HepG2 (cell line): ENCODE data around the gene NKPD1. TPM values are rescaled to one million over a fixed set of nuclear protein-coding genes. Genes with fewer than 3 reads are reported as not detected.

Source experiments
- ATAC-seq: fragments of 200-7000 bp; cut with Tn5 transposase; 3 replicates; pipeline ENCODE4 v1.9.1; 2020; ENCODE audit warnings: mild to moderate bottlenecking, moderate library complexity
- BruUV-seq: library from RNA; stranded (reverse); fragments of 400-500 nt; replicated peaks from 2 replicates; lab custom pipeline; 2021; lab: Mats Ljungman, UMichigan
- CTCF ChIA-PET: fragments of 300-600 bp; formaldehyde crosslinking; extraction: SDS; loops from one replicate; lab custom pipeline; 2021; ENCODE audit warnings: low total read pairs, inconsistent platforms, low intra/inter-chr PET ratio; lab: Yijun Ruan, JAX
- POLR2A ChIA-PET: fragments of 350-600 bp; sonication (Branson Sonifier 250); formaldehyde crosslinking; loops from one replicate; lab custom pipeline; 2020; ENCODE audit warnings: antibody characterized with exemption, inconsistent platforms; lab: Yijun Ruan, JAX
- DNase-seq: peaks from one replicate; pipeline ENCODE4 v3.0.0-alpha.2; 2015; ENCODE audit warnings: low spot score
- FAIRE-seq: peaks from 3 replicates; lab custom pipeline; 2011; peaks lifted over from hg19 to GRCh38; lab: Jason Lieb, UNC
- H2AFZ ChIP-seq: one replicate; pipeline ENCODE4 v1.6.1; 2011; ENCODE audit warnings: low read length, inconsistent platforms
- H3K27ac ChIP-seq: fragments of 300-600 bp; 3 replicates; pipeline ENCODE4 v1.8.0; 2011; ENCODE audit warnings: mixed run types, mild to moderate bottlenecking, mixed read lengths, low read length, inconsistent platforms; ENCODE audit not compliant: insufficient read depth; ENCODE audit errors: extremely low read length
- H3K27me3 ChIP-seq, 2 experiments: fragments of 200-600 bp in 1 of 2; 2 replicates in 1 of 2; 3 replicates in 1 of 2; pipeline versions ENCODE4 v1.6.0 to v1.8.0; 2011; ENCODE audit warnings: low read length in 2 of 2, mild to moderate bottlenecking in 2 of 2, moderate library complexity in 2 of 2, inconsistent platforms in 1 of 2; ENCODE audit not compliant: insufficient read depth in 2 of 2, control insufficient read depth in 1 of 2
- H3K36me3 ChIP-seq, 2 experiments: fragments of 200-600 bp in 1 of 2; replicated peaks in 1 of 2; 2 replicates in 1 of 2; 3 replicates in 1 of 2; pipeline versions ENCODE4 v1.5.1 to v1.8.0; 2011; ENCODE audit warnings: low read length in 2 of 2, inconsistent platforms in 1 of 2; ENCODE audit not compliant: insufficient read depth in 2 of 2, control insufficient read depth in 1 of 2
- H3K4me1 ChIP-seq: 2 replicates; pipeline ENCODE4 v1.5.1; 2012; ENCODE audit warnings: low read length, inconsistent platforms; ENCODE audit not compliant: insufficient read depth
- H3K4me2 ChIP-seq: 2 replicates; pipeline ENCODE4 v1.6.0; 2011; ENCODE audit warnings: low read depth, low read length, inconsistent platforms
- H3K4me3 ChIP-seq, 3 experiments: fragments of 200-600 bp in 1 of 3; sonication (generic), shearing (Covaris generic) in 1 of 3; replicated peaks in 1 of 3; 2 replicates each; pipeline ENCODE4 v1.5.1; 2011 to 2016; ENCODE audit warnings: low read length in 3 of 3, inconsistent platforms in 2 of 3, low read depth in 2 of 3, mild to moderate bottlenecking in 2 of 3, control low read depth in 1 of 3, mixed read lengths in 1 of 3; ENCODE audit not compliant: insufficient read depth in 1 of 3
- H3K79me2 ChIP-seq: one replicate; pipeline ENCODE4 v1.6.1; 2011; ENCODE audit warnings: low read length, inconsistent platforms; ENCODE audit not compliant: insufficient read depth
- H3K9ac ChIP-seq: 2 replicates; pipeline ENCODE4 v1.6.0; 2011; ENCODE audit warnings: mild to moderate bottlenecking, low read depth, low read length, inconsistent platforms; ENCODE audit not compliant: insufficient read depth
- H3K9me3 ChIP-seq: 2 replicates; pipeline ENCODE4 v1.5.1; 2012; ENCODE audit warnings: mild to moderate bottlenecking, low read length
- H4K20me1 ChIP-seq: 2 replicates; pipeline ENCODE4 v1.6.0; 2011; ENCODE audit warnings: inconsistent platforms, mild to moderate bottlenecking, low read length, moderate library complexity; ENCODE audit not compliant: insufficient read depth
- GTF2F1 ChIP-seq: fragments of 150-350 bp; IDR thresholded peaks from 2 replicates; pipeline ENCODE4 v1.6.1; 2014; ENCODE audit warnings: low read length
- LRRFIP1 ChIP-seq: sonication (generic); formaldehyde crosslinking; conservative IDR thresholded peaks from 2 replicates; pipeline ENCODE4 v1.4.0; 2020; ENCODE audit warnings: missing genetic modification reagents
- MAFF ChIP-seq: IDR thresholded peaks from 2 replicates; pipeline ENCODE4 v1.6.1; 2011; ENCODE audit warnings: low read depth, low read length, improper control_type of control experiment
- RNF219 ChIP-seq: sonication (generic); formaldehyde crosslinking; IDR thresholded peaks from 2 replicates; pipeline ENCODE4 v1.5.0; 2020; ENCODE audit warnings: mild to moderate bottlenecking, missing genetic modification reagents
- TOPORS ChIP-seq: sonication (generic); formaldehyde crosslinking; IDR thresholded peaks from 2 replicates; pipeline ENCODE4 v1.8.0; 2023; ENCODE audit warnings: mild to moderate bottlenecking, missing genetic modification reagents
- YY1 ChIP-seq: IDR thresholded peaks from 2 replicates; pipeline ENCODE4 v1.6.1; 2011; ENCODE audit warnings: low read length, low read depth, moderate library complexity, mild to moderate bottlenecking; ENCODE audit not compliant: insufficient read depth, insufficient replicate concordance
- ZBTB20 ChIP-seq: sonication (generic); formaldehyde crosslinking; IDR thresholded peaks from 2 replicates; pipeline ENCODE4 v1.8.1; 2023; ENCODE audit warnings: missing genetic modification reagents, low read depth, mild to moderate bottlenecking, borderline replicate concordance
- ZMYM3 ChIP-seq: sonication (generic); formaldehyde crosslinking; IDR thresholded peaks from 2 replicates; pipeline ENCODE4 v1.5.1; 2020; ENCODE audit warnings: mild to moderate bottlenecking, missing genetic modification reagents
- ZNF629 ChIP-seq: sonication (generic); formaldehyde crosslinking; conservative IDR thresholded peaks from 2 replicates; pipeline ENCODE4 v1.5.0; 2020; ENCODE audit warnings: missing genetic modification reagents
- whole genome bisulfite sequencing: methylation state at CpG from one replicate; pipeline ENCODE4 v1.1.6; 2017; ENCODE audit warnings: low lambda C conversion rate; 5-methylcytosine and 5-hydroxymethylcytosine counted together
- in situ Hi-C: cut with HindIII; loops from 2 replicates; pipeline ENCODE4 v1.10.0; 2017; ENCODE audit warnings: low pct_unique_long_range_greater_than_20kb; ENCODE audit not compliant: extremely low pct_ligation_motif_present
- intact Hi-C: fragments of 100-400 bp; cut with micrococcal nuclease; formaldehyde crosslinking; loops from one replicate; pipeline ENCODE4 v1.10.0; 2022; ENCODE audit not compliant: unreplicated experiment
- polyA plus RNA-seq, 8 experiments: library from polyadenylated mRNA; depleted of rRNA in 3 of 8; stranded (reverse) in 7 of 8; unstranded in 1 of 8; fragments of >200 nt; fragmentation: Illumina TruSeq in 4 of 8; extraction: Trizol in 4 of 8; gene quantifications; 2 replicates each; pipeline versions ENCODE4 v1.2.1 to v1.2.3, GENCODE V29; 2011 to 2016; ENCODE audit warnings: low read depth in 4 of 8, missing spikeins in 1 of 8, mixed read lengths in 1 of 8; ENCODE audit not compliant: insufficient read depth in 1 of 8
- total RNA-seq, 5 experiments: library from RNA; depleted of rRNA; stranded (reverse); fragments of >200 nt; fragmentation: Illumina TruSeq; extraction: Trizol; gene quantifications; 2 replicates each; pipeline ENCODE4 v1.2.3, GENCODE V29; 2016; ENCODE audit warnings: low read depth in 1 of 5
- TF ChIP-seq, protein P1 (sequence below): sonication (generic); formaldehyde crosslinking; IDR thresholded peaks from 2 replicates; pipeline ENCODE4 v1.5.1; 2020; ENCODE audit warnings: missing genetic modification reagents, mild to moderate bottlenecking, borderline replicate concordance
- TF ChIP-seq, protein P2 (sequence below): sonication (generic); formaldehyde crosslinking; IDR thresholded peaks from 2 replicates; pipeline ENCODE4 v1.8.1; 2023; ENCODE audit warnings: missing genetic modification reagents, inconsistent platforms, borderline replicate concordance
- TF ChIP-seq, protein P3 (sequence below): sonication (generic); formaldehyde crosslinking; IDR thresholded peaks from 2 replicates; pipeline ENCODE4 v1.4.0; 2020; ENCODE audit warnings: mild to moderate bottlenecking, missing genetic modification reagents

The NKPD1 gene
- total and polyA plus RNA-seq, 2 of the 13 experiments (the other 11 are each of a cell fraction or from before 2014, with no cell fraction given): 0.03 TPM; not detected in 1

DNA sequence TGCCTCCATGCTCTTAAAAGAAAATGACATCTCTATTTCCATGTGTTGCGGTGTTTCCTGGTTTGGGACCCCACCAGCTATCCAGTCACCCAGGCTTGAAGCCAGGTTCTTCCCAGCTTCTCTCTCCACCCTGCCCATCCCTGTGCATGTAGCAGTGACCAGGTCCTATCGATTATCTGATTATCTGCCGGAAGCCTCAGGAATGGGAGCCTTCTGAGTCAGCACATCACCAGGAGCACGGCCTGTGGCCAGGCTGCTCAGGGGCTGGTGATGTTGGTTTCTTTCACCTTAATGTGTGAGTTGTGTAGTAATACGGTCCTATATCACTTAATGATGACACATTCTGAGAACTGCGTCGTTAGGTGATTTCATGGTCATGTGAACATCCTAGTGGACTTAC lies 34.1 kb downstream of the NKPD1 start:
- no peak overlapping the region for H3K4me3 ChIP-seq
- ChIA-PET CTCF (interaction anchor here (1.1 to 1.4 kb wide), 2 partner anchors 23 to 110 kb away, joined by 3 to 7 read pairs; no protein-coding TSS in a partner anchor), POLR2A (no interaction called here)
- no peak overlapping the region for H3K27ac ChIP-seq
- H3K27me3 ChIP-seq: no peaks in the 10 kb centered on the region
- H3K4me1 ChIP-seq: peaks cover 36% of the 10 kb centered on the region
- 100% methylated on average over 7 of the region's 7 CpGs for WGBS
- H2AFZ ChIP-seq: no peak overlapping the region
- ATAC-seq: no peak
- H3K4me2 ChIP-seq: no peak overlapping the region
- in situ Hi-C loops: loop anchor here (10.0 kb wide), 1 partner anchor 112 kb away; no protein-coding TSS in a partner anchor
- intact Hi-C loops: loop anchor here (1.0 to 5.0 kb wide), 3 partner anchors 22 to 109 kb away; partner anchors contain the start of genes GEMIN7 and ZNF296
- no peak for DNase-seq
- peaks cover 39% of the 10 kb centered on the region for H3K79me2 ChIP-seq
- H3K9ac ChIP-seq: no peak overlapping the region
- no peak for FAIRE-seq
- BruUV-seq: no TSS peak
- peaks cover 9 to 15% of the 10 kb centered on the region in 2 experiments; a peak in 3 of 5 replicates for H3K36me3 ChIP-seq
- peaks cover 23% of the 10 kb centered on the region; the same call in 1 of the 2 replicates for H4K20me1 ChIP-seq
- no peaks in the 10 kb centered on the region for H3K9me3 ChIP-seq
- no peak for TF ChIP-seq ZMYM3 (CRISPR knock-in tag)
- TF ChIP-seq, protein P1, sequence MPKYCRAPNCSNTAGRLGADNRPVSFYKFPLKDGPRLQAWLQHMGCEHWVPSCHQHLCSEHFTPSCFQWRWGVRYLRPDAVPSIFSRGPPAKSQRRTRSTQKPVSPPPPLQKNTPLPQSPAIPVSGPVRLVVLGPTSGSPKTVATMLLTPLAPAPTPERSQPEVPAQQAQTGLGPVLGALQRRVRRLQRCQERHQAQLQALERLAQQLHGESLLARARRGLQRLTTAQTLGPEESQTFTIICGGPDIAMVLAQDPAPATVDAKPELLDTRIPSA (CRISPR knock-in tag): no peak
- no peak for TF ChIP-seq LRRFIP1 (CRISPR knock-in tag)
- TF ChIP-seq, protein P2, sequence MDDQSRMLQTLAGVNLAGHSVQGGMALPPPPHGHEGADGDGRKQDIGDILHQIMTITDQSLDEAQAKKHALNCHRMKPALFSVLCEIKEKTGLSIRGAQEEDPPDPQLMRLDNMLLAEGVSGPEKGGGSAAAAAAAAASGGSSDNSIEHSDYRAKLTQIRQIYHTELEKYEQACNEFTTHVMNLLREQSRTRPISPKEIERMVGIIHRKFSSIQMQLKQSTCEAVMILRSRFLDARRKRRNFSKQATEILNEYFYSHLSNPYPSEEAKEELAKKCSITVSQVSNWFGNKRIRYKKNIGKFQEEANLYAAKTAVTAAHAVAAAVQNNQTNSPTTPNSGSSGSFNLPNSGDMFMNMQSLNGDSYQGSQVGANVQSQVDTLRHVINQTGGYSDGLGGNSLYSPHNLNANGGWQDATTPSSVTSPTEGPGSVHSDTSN: no peak
- TF ChIP-seq GTF2F1: no peak
- TF ChIP-seq TOPORS (CRISPR knock-in tag): no peak
- TF ChIP-seq MAFF: no peak
- TF ChIP-seq, protein P3, sequence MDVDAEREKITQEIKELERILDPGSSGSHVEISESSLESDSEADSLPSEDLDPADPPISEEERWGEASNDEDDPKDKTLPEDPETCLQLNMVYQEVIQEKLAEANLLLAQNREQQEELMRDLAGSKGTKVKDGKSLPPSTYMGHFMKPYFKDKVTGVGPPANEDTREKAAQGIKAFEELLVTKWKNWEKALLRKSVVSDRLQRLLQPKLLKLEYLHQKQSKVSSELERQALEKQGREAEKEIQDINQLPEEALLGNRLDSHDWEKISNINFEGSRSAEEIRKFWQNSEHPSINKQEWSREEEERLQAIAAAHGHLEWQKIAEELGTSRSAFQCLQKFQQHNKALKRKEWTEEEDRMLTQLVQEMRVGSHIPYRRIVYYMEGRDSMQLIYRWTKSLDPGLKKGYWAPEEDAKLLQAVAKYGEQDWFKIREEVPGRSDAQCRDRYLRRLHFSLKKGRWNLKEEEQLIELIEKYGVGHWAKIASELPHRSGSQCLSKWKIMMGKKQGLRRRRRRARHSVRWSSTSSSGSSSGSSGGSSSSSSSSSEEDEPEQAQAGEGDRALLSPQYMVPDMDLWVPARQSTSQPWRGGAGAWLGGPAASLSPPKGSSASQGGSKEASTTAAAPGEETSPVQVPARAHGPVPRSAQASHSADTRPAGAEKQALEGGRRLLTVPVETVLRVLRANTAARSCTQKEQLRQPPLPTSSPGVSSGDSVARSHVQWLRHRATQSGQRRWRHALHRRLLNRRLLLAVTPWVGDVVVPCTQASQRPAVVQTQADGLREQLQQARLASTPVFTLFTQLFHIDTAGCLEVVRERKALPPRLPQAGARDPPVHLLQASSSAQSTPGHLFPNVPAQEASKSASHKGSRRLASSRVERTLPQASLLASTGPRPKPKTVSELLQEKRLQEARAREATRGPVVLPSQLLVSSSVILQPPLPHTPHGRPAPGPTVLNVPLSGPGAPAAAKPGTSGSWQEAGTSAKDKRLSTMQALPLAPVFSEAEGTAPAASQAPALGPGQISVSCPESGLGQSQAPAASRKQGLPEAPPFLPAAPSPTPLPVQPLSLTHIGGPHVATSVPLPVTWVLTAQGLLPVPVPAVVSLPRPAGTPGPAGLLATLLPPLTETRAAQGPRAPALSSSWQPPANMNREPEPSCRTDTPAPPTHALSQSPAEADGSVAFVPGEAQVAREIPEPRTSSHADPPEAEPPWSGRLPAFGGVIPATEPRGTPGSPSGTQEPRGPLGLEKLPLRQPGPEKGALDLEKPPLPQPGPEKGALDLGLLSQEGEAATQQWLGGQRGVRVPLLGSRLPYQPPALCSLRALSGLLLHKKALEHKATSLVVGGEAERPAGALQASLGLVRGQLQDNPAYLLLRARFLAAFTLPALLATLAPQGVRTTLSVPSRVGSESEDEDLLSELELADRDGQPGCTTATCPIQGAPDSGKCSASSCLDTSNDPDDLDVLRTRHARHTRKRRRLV (CRISPR knock-in tag): no peak
- no peak for TF ChIP-seq YY1
- TF ChIP-seq RNF219 (CRISPR knock-in tag): no peak
- TF ChIP-seq ZNF629 (CRISPR knock-in tag): no peak
- no peak for TF ChIP-seq ZBTB20 (CRISPR knock-in tag)
